HCT116 (cell line): ENCODE data around the gene KAZN.

Experiments
- ATF3 ChIP-seq: IDR thresholded peaks from 2 replicates; pipeline ENCODE4 v1.6.1; 2012
- CEBPB ChIP-seq: IDR thresholded peaks from 2 replicates; pipeline ENCODE4 v1.6.1; 2012; ENCODE audit warnings: low read depth
- CTCF ChIP-seq, 3 experiments: fragments of 200-600 bp in 1 of 3; sonication (generic) in 1 of 3; IDR thresholded peaks in 2 of 3; conservative IDR thresholded peaks in 1 of 3; 2 replicates each; pipeline ENCODE4 v1.5.1; 2012 to 2017; ENCODE audit warnings: low read depth in 2 of 3, low read length in 2 of 3, antibody characterized with exemption in 1 of 3, borderline replicate concordance in 1 of 3, control low read depth in 1 of 3, mild to moderate bottlenecking in 1 of 3, mixed read lengths in 1 of 3, mixed run types in 1 of 3, moderate library complexity in 1 of 3; ENCODE audit not compliant: insufficient read depth in 1 of 3
- JUND ChIP-seq: IDR thresholded peaks from 2 replicates; pipeline ENCODE4 v1.6.1; 2012
- POLR2A ChIP-seq: IDR thresholded peaks from 2 replicates; pipeline ENCODE4 v1.7.0; 2011; ENCODE audit warnings: borderline replicate concordance; ENCODE audit not compliant: insufficient read depth, insufficient read length; ENCODE audit errors: extremely low read depth
- POLR2AphosphoS5 ChIP-seq: IDR thresholded peaks from 2 replicates; pipeline ENCODE4 v1.6.1; 2011; ENCODE audit warnings: mild to moderate bottlenecking, low read depth, low read length, moderate library complexity
- RAD21 ChIP-seq: IDR thresholded peaks from 2 replicates; pipeline ENCODE4 v1.6.1; 2012; ENCODE audit warnings: low read depth, mild to moderate bottlenecking
- SRF ChIP-seq: IDR thresholded peaks from 2 replicates; pipeline ENCODE4 v1.6.1; 2012; ENCODE audit warnings: low read depth
- TCF7L2 ChIP-seq: IDR thresholded peaks from 2 replicates; pipeline ENCODE4 v1.7.0; 2011; ENCODE audit warnings: borderline replicate concordance, inconsistent platforms; ENCODE audit not compliant: insufficient read depth, insufficient read length; ENCODE audit errors: extremely low read depth
- YY1 ChIP-seq: IDR thresholded peaks from 2 replicates; pipeline ENCODE4 v1.6.1; 2011; ENCODE audit warnings: low read length, low read depth, moderate library complexity, mild to moderate bottlenecking; ENCODE audit not compliant: insufficient replicate concordance; ENCODE audit errors: extremely low read depth
- ZBTB33 ChIP-seq: IDR thresholded peaks from 2 replicates; pipeline ENCODE4 v1.6.1; 2011; ENCODE audit warnings: mild to moderate bottlenecking, low read length, moderate library complexity; ENCODE audit not compliant: insufficient replicate concordance; ENCODE audit errors: extremely low read depth
- ZFX ChIP-seq: fragments of 450-650 bp; IDR thresholded peaks from 2 replicates; pipeline ENCODE4 v1.6.1; 2017
- ZNF274 ChIP-seq: fragments of 200-500 bp; sonication (Bioruptor generic); IDR thresholded peaks from 2 replicates; pipeline ENCODE4 v1.6.1; 2014; ENCODE audit warnings: mild to moderate bottlenecking, low read depth, low read length, inconsistent platforms
- TF ChIP-seq, protein P1 (sequence below): IDR thresholded peaks from 2 replicates; pipeline ENCODE4 v1.6.1; 2012; ENCODE audit warnings: low read depth

DNA sequence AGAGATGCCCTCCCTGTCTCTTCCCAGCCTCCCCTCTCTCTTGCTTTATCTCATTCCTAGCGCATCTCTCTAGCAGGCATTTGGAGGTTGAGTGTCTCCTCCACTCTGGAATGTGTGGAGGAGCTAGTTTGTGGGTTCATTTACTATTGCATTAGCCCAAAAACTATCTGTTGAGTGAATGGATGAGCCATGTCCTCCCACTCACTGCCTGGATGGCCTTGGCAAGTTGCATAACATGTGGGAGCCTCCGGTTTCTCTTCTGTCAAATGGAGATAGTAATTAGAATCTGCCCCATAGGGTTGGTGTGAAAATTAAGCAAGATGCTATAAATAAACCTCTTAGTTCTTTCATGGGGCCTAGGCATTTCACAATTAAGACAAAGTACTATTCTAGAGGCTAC is 181.8 kb downstream of the KAZN start:
- TF ChIP-seq CTCF (IDR thresholded peaks at IDR 0.05 in 2 of 3, conservative IDR thresholded peaks at IDR 0.05 in 1 of 3; ENCODE audit: borderline replicate concordance in 1 of 3, insufficient read depth in 1 of 3, low read depth in 2 of 3, low read length in 2 of 3) (no peak), POLR2AphosphoS5 (no peak), CEBPB (no peak), ZFX (no peak), TCF7L2 (no peak), ATF3 (no peak), ZBTB33 (no peak), POLR2A (no peak), RAD21 (no peak), ZNF274 (no peak), JUND (no peak), YY1 (no peak), SRF (no peak)
- TF ChIP-seq, protein P1, sequence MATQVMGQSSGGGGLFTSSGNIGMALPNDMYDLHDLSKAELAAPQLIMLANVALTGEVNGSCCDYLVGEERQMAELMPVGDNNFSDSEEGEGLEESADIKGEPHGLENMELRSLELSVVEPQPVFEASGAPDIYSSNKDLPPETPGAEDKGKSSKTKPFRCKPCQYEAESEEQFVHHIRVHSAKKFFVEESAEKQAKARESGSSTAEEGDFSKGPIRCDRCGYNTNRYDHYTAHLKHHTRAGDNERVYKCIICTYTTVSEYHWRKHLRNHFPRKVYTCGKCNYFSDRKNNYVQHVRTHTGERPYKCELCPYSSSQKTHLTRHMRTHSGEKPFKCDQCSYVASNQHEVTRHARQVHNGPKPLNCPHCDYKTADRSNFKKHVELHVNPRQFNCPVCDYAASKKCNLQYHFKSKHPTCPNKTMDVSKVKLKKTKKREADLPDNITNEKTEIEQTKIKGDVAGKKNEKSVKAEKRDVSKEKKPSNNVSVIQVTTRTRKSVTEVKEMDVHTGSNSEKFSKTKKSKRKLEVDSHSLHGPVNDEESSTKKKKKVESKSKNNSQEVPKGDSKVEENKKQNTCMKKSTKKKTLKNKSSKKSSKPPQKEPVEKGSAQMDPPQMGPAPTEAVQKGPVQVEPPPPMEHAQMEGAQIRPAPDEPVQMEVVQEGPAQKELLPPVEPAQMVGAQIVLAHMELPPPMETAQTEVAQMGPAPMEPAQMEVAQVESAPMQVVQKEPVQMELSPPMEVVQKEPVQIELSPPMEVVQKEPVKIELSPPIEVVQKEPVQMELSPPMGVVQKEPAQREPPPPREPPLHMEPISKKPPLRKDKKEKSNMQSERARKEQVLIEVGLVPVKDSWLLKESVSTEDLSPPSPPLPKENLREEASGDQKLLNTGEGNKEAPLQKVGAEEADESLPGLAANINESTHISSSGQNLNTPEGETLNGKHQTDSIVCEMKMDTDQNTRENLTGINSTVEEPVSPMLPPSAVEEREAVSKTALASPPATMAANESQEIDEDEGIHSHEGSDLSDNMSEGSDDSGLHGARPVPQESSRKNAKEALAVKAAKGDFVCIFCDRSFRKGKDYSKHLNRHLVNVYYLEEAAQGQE, result no peak
